GM10847 (cell line): ENCODE measurements around the gene ATP2A3.
A peak's percentile ranks its signal among the peaks of the same experiment; 100 is the strongest.

ENCODE experiments used
- POLR2A ChIP-seq: IDR thresholded peaks from 2 replicates; pipeline ENCODE4 v1.6.1; 2011; ENCODE audit not compliant: insufficient read length; ENCODE audit errors: extremely low read depth

The ATP2A3 gene

GRCh38 chr17:3921006-3921405, 43.2 kb downstream of the ATP2A3 start:
- no peak for TF ChIP-seq POLR2A

- no peak for TF ChIP-seq POLR2A
Observed at GRCh38 chr17:3919123-3919624, 45.1 kb downstream of the ATP2A3 start.

- no peak for TF ChIP-seq POLR2A
Observed at GRCh38 chr17:3918372-3919122, 45.7 kb downstream of the ATP2A3 start.

GRCh38 chr17:3917391-3917931, 46.8 kb downstream of the ATP2A3 start:
- no peak for TF ChIP-seq POLR2A

- no peak for TF ChIP-seq POLR2A
Observed at GRCh38 chr17:3916825-3917224, 47.4 kb downstream of the ATP2A3 start.

GRCh38 chr17:3915995-3916696, 48.1 kb downstream of the ATP2A3 start, which contains the start of gene P2RX1:
Gene P2RX1, minus strand, starts transcription at chr17:3916465. Its CDS starts 240 bp downstream, at chr17:3916225.
- TF ChIP-seq POLR2A, result no peak

- TF ChIP-seq POLR2A, result no peak
Observed at GRCh38 chr17:3915581-3915994, 48.6 kb downstream of the ATP2A3 start.

- TF ChIP-seq POLR2A, result peak; percentile 47
Observed at GRCh38 chr17:3914312-3914670, 49.9 kb downstream of the ATP2A3 start.

- no peak for TF ChIP-seq POLR2A
Observed at GRCh38 chr17:3913531-3914311, 50.5 kb downstream of the ATP2A3 start.

- TF ChIP-seq POLR2A, result no peak
Observed at GRCh38 chr17:3912827-3913226, 51.4 kb downstream of the ATP2A3 start.

- TF ChIP-seq POLR2A, result no peak
Observed at GRCh38 chr17:3911271-3912053, 52.8 kb downstream of the ATP2A3 start.

- no peak for TF ChIP-seq POLR2A
Observed at GRCh38 chr17:3910420-3911270, 53.6 kb downstream of the ATP2A3 start.

- no peak for TF ChIP-seq POLR2A
Observed at GRCh38 chr17:3909257-3909656, 55.0 kb downstream of the ATP2A3 start.
